Gastroesophageal sphincter (tissue), 4 donors: ENCODE data around the gene SATB2. TPM values are rescaled to one million over a fixed set of nuclear protein-coding genes. Genes with fewer than 3 reads are reported as not detected.

Experiments used
- ATAC-seq: fragments of 150-250 bp; one replicate; pipeline ENCODE4 v1.9.1; 2016; ENCODE audit warnings: mild to moderate bottlenecking, moderate library complexity
- H3K27ac ChIP-seq, 4 donors: fragments of 200-600 bp; sonication (generic) in 3 of 4; 1 replicate in 3 of 4; 2 replicates in 1 of 4; pipeline ENCODE4 v1.5.1; 2016 to 2019
- H3K27me3 ChIP-seq: fragments of 200-600 bp; sonication (generic); one replicate; pipeline ENCODE4 v1.5.1; 2019
- H3K36me3 ChIP-seq, 2 donors: fragments of 200-600 bp; sonication (generic); one replicate each; pipeline ENCODE4 v1.5.1; 2019; ENCODE audit warnings: control low read depth in 1 of 2
- H3K4me1 ChIP-seq, 3 donors: fragments of 200-600 bp; sonication (generic); 1 replicate in 2 of 3; 2 replicates in 1 of 3; pipeline ENCODE4 v1.5.1; 2016 to 2019; ENCODE audit warnings: control low read depth in 2 of 3
- H3K4me3 ChIP-seq, 2 donors: fragments of 200-600 bp; sonication (generic); one replicate each; pipeline ENCODE4 v1.5.1; 2019; ENCODE audit warnings: mild to moderate bottlenecking in 1 of 2, moderate library complexity in 1 of 2
- H3K9me3 ChIP-seq, 3 donors: fragments of 200-600 bp; sonication (generic); one replicate each; pipeline ENCODE4 v1.5.1; 2017 to 2019; ENCODE audit warnings: control low read depth in 2 of 3
- CTCF ChIP-seq, 4 experiments: fragments of 200-600 bp in 2 of 4; fragments of 450-650 bp in 2 of 4; sonication (generic) in 1 of 4; IDR thresholded peaks; one replicate each; pipeline ENCODE4 v1.5.1; 2017 to 2019; ENCODE audit warnings: antibody characterized with exemption in 4 of 4, mild to moderate bottlenecking in 2 of 4, moderate library complexity in 2 of 4
- EP300 ChIP-seq: sonication (generic); formaldehyde crosslinking; IDR thresholded peaks from one replicate; pipeline ENCODE4 v1.6.1; 2017; ENCODE audit warnings: antibody characterized with exemption, mild to moderate bottlenecking
- POLR2A ChIP-seq, 2 donors: fragments of 450-650 bp; IDR thresholded peaks; one replicate each; pipeline ENCODE4 v1.6.1; 2017; ENCODE audit warnings: antibody characterized with exemption in 2 of 2, mild to moderate bottlenecking in 2 of 2, moderate library complexity in 1 of 2
- POLR2AphosphoS5 ChIP-seq: sonication (generic); formaldehyde crosslinking; IDR thresholded peaks from one replicate; pipeline ENCODE4 v1.6.1; 2017; ENCODE audit warnings: antibody characterized with exemption
- WGBS, 2 donors: methylation state at CpG; one replicate each; pipeline ENCODE4 v1.1.5; 2018; ENCODE audit warnings: low coverage in 1 of 2; 5-methylcytosine and 5-hydroxymethylcytosine counted together
- total RNA-seq, 4 donors: library from RNA; depleted of rRNA; stranded (reverse); fragments of >200 nt; gene quantifications; one replicate each; pipeline ENCODE4 v1.1.0, GENCODE V29; 2016

Gene SATB2
- total RNA-seq, 4 donors from 2014 or later, result 2.2 to 6.7 (median 3.4) TPM

- Histone ChIP-seq H3K9me3 (no peaks in the 10 kb centered on the region), H3K36me3 (peaks cover 0 to 8% of the 10 kb centered on the region in 2 donors), H3K27me3 (no peaks in the 10 kb centered on the region), H3K27ac (no peak overlapping the region), H3K4me3 (no peak overlapping the region), H3K4me1 (no peaks in the 10 kb centered on the region)
- TF ChIP-seq POLR2A (IDR thresholded peaks at IDR 0.05), result no peak
- TF ChIP-seq EP300, result no peak
- no peak for TF ChIP-seq CTCF (IDR thresholded peaks at IDR 0.05)
- TF ChIP-seq POLR2AphosphoS5, result no peak
- ATAC-seq, result no peak
- 45 to 69% methylated on average over 3 to 5 of the region's 7 CpGs for WGBS, 2 donors
Observed at GRCh38 chr2:199348871-199349270, 108.9 kb downstream of the SATB2 start.

- no peak for ATAC-seq
- 74 to 80% methylated on average over 2 of the region's 2 CpGs for WGBS, 2 donors
- TF ChIP-seq CTCF (IDR thresholded peaks at IDR 0.05) (no peak), POLR2AphosphoS5 (no peak), POLR2A (IDR thresholded peaks at IDR 0.05) (no peak), EP300 (no peak)
Observed at GRCh38 chr2:199344012-199344411, 113.7 kb downstream of the SATB2 start.

GRCh38 chr2:199342334-199342733, 115.4 kb downstream of the SATB2 start:
- 57 to 73% methylated on average over 1 of the region's 1 CpG for WGBS, 2 donors
- TF ChIP-seq POLR2AphosphoS5 (no peak), EP300 (no peak), CTCF (IDR thresholded peaks at IDR 0.05) (no peak), POLR2A (IDR thresholded peaks at IDR 0.05) (no peak)
- Histone ChIP-seq H3K4me1 (peaks cover 0 to 14% (median 0%) of the 10 kb centered on the region in 3 donors), H3K9me3 (no peaks in the 10 kb centered on the region), H3K27me3 (no peaks in the 10 kb centered on the region), H3K36me3 (no peaks in the 10 kb centered on the region), H3K4me3 (no peak overlapping the region), H3K27ac (no peak overlapping the region)
- ATAC-seq, result no peak

More at GRCh38 chr2:199344012-199344411, 113.7 kb downstream of the SATB2 start:
- no peaks in the 10 kb centered on the region for H3K9me3 ChIP-seq
- H3K27ac ChIP-seq, result no peak overlapping the region
- H3K4me1 ChIP-seq, result peaks cover 0 to 14% (median 0%) of the 10 kb centered on the region in 3 donors
- H3K4me3 ChIP-seq, result no peak overlapping the region
- H3K36me3 ChIP-seq, result peaks cover 0 to 8% of the 10 kb centered on the region in 2 donors
- H3K27me3 ChIP-seq, result no peaks in the 10 kb centered on the region

- WGBS, 2 donors, result 29 to 48% methylated on average over 3 of the region's 3 CpGs
- ATAC-seq, result no peak
- Histone ChIP-seq H3K4me3 (no peak overlapping the region), H3K27ac (no peak overlapping the region), H3K4me1 (peaks cover 0 to 14% (median 0%) of the 10 kb centered on the region in 3 donors), H3K9me3 (no peaks in the 10 kb centered on the region), H3K27me3 (no peaks in the 10 kb centered on the region), H3K36me3 (no peaks in the 10 kb centered on the region)
- no peak for TF ChIP-seq POLR2AphosphoS5
- no peak for TF ChIP-seq CTCF (IDR thresholded peaks at IDR 0.05)
Observed at GRCh38 chr2:199341123-199341522, 116.6 kb downstream of the SATB2 start.

- Histone ChIP-seq H3K36me3 (no peaks in the 10 kb centered on the region), H3K27me3 (no peaks in the 10 kb centered on the region), H3K4me1 (peaks cover 0 to 14% (median 0%) of the 10 kb centered on the region in 3 donors), H3K27ac (no peak overlapping the region), H3K9me3 (no peaks in the 10 kb centered on the region), H3K4me3 (no peak overlapping the region)
- WGBS, 2 donors, result 51 to 83% methylated on average over 2 to 3 of the region's 3 CpGs
- no peak for ATAC-seq
- TF ChIP-seq POLR2A (IDR thresholded peaks at IDR 0.05), result no peak
- TF ChIP-seq POLR2AphosphoS5, result no peak
- TF ChIP-seq EP300, result no peak
- TF ChIP-seq CTCF (IDR thresholded peaks at IDR 0.05), result no peak
Observed at GRCh38 chr2:199339891-199340605, 117.7 kb downstream of the SATB2 start.
